GM18858 (cell line): Measurements from ENCODE around the gene INPP4B.

Source experiments
- ATAC-seq: cut with Tn5 transposase; IDR thresholded peaks from one replicate; pipeline ENCODE4 v1.9.1; 2021; ENCODE audit not compliant: unreplicated experiment

Gene INPP4B

DNA sequence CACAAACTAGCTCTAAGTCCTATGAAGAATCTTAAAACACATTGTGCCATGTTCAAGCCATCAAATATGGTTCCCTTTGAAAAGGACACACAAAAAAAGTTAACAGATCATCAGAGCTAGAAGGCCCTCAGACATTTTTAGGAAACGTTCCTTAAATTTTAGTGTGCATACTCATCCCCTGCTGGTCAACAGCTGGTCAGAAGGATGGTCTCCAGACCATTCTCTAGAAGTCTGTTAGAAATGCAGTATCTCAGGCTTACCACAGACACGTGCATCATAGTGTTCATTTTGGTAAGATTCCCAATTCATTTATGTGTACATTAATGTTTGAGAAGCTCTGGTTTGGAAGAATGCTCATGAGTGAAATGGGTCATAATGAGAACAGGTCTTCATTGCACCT is 523.1 kb downstream of the INPP4B start:
- ATAC-seq, result no peak

DNA sequence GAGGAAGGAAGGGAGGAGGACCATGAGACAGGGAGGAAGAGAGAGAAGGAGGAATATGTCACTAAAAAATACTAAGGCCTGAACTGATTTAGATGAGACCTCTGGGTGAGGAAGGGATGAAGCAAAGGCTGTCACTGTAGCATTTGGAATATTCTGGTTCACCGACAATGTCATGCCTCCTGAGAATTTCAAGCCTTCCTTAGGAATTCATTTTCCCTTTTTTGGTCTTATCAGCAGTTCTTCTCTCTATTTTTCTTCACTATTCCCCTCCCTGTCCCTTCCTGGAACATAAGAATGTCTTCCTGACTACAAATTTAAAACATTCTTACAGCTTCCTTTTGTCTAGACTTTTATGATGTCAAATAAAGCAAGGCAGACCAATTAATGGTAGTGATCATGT is 527.8 kb downstream of the INPP4B start:
- ATAC-seq, result no peak

DNA sequence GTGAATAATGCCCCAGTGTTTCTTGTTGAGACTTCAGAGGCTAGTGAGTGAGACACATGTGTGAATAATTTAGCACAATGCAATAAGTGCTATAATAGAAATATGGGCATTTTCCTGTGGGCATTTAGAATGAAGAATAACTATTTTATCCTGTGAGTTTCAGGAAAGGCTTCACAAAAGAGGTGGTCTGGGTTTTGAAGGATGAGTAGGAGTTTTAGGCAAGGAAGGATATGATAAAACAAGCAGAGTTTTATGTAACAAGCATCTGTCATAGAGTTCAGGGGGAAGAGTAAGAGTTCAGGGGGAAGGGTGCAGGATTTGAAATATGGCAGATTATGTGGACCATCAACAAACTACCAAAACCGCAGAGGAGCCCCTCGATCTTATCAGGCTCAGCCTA is 529.2 kb downstream of the INPP4B start:
- no peak for ATAC-seq

DNA sequence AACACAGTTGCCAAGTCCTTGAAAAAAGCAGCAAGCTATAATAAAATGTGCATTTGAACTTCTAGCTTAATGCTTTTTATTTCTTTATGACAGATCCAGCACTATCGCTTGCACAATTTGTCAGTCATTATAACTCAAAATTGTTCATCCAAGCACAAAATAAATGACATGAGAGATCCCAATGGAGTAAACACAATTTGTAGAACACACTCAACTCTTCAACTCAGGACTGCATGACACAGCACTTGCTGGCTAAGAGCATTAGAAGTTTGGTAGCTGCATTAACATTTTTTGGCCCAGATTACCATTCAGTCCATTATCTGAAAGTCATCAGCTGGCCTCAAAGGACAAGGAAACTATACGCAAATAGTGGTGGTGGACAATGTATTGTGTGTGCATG is 530.1 kb downstream of the INPP4B start:
- ATAC-seq, result no peak

DNA sequence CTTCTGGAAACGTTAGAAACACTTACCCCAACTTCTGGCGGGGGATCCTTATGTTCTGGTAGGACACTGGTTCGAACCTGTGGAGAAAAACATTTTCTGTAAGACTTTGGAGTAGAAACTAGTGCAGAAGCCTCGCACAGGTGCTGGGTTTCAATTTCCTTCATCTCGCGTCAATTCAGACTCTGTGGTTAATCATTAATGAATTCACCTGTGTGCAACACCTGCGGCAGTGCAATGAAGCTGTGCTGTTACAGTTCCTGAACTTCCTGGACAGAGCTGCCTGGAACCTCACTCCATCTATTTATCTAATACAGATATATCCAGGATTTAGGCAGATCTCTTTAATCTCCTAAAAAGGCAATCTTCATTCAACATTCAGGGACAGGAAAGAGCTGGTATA is 531.4 kb downstream of the INPP4B start:
- no peak for ATAC-seq

DNA sequence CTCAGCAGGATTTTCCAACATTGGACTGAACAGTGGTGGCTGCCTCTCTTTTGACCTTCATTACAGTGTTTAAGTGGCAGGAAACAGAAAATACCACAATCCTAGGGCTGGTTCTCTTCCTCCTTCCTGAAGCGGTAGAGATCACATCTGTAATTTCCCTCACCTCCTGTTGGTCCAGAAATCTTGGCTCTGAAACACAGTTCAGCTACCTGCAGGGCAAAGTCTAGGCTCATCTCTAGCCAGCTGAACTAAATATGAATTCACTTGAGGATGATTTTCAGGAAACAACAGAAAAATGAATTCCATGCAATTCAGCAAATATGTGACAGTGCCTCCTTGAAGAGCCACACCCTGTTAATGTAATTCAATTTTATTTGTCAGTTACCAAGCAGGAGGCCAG is 531.9 kb downstream of the INPP4B start:
- ATAC-seq, result no peak

DNA sequence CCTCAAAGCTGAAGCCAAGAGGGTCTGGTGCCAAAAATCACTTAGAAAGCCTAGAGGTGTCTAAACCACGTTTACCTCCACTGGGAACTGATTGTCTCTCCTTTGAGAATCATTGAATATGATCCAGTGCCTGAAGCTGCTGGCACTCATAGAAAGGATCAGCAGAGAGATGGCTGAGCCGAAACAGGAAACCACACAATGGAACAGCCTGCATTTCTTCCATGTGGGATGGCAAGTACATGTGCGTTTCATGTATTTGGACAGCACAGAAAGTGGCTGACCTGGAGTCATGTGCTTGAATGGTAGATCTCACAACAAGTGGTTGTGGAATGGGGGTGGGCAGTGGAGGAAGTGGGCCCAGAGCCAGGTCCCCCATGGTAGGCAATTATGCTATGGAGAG is 533.7 kb downstream of the INPP4B start:
- no peak for ATAC-seq

DNA sequence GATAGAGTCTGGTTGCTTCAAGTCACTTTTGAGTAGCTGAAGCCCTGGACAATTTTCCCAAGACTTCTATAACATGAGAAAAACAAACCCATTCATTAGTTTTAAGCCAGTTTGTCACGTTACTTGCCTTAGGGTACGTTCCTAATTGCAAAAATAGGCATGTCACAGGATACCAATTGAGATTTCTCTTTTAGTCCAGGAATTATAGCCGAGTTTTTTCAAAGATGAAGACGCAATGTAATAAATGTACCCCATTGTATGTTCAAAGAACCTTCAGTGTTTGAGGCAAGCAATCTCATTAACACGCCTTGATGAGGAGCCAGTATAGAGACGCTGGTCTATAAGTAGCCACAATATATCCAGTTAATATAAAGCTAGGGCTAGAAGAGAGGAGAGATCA is 534.2 kb downstream of the INPP4B start:
- ATAC-seq, result no peak

DNA sequence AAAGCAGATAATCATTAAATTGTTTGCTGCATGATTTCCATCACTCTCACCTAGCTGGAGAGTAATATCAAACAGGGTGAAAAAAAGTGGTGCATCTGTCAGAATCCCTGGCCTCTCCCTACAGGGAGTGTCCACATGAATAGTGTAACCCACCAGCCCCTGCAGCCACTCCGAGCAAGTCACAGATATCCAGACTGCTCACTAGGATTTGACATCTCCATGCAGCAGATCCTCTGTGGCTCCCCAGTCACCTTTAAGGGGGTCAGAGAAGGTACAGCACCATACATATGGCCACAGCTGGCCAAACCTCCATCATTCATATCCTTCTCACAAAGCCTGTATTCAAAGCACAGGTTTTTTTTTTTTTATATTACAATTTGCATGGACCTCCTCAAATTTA is 536.3 kb downstream of the INPP4B start:
- no peak for ATAC-seq

DNA sequence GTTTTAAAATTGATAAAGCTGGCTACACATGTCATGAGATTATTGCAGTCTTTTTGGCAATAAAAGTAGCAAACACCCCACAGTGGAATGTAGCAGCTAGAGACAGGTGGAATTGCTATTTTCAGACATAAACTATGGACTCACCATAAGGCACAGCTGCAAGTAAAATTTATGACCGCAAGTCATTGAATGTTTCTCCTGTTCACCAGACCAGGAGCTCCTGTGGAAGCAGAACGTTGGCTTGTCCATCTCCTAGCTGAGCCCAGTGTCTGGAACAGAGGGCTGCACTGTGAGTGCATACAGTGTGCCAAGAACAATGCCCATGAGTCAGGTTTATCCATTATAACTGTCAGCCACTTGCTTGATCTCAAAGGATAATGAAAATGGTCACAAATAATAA is 538.2 kb downstream of the INPP4B start:
- no peak for ATAC-seq

DNA sequence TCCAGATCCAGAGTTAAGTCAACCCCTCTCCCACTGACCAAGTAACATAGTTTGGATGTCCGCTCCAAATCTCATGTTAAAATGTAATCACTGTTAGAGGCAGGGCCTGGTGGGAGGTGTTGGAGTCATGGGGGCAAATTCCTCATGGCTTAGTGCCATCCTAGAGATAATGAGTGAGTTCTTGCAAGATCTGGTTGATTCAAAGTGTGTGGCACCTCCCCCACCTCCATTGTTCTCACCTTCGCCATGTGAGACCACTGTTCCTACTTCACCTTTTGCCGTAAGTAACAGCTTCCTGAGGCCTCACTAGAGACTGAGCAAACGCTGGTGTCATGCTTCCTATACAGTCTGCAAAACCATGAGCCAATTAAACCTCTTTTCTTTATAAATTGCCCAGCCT is 548.8 kb downstream of the INPP4B start:
- ATAC-seq, result no peak

DNA sequence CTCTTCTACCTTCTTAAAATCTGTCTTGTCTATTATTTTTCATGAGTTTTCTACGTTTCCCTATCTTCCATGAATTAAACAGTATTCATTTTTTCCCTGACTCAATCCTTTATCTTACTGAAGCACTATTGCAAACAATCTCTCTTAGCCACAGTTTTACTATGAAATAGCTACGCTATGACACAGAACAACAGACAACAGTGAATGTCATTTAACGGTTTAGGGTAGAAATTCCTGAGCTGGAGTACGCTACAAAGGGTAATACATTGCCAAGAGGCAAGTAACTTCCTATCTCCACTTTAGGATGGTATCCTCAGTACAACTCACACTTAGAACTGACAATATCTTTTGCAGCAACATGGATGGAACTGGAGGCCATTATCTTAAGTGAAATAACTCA is 552.6 kb downstream of the INPP4B start:
- no peak for ATAC-seq

DNA sequence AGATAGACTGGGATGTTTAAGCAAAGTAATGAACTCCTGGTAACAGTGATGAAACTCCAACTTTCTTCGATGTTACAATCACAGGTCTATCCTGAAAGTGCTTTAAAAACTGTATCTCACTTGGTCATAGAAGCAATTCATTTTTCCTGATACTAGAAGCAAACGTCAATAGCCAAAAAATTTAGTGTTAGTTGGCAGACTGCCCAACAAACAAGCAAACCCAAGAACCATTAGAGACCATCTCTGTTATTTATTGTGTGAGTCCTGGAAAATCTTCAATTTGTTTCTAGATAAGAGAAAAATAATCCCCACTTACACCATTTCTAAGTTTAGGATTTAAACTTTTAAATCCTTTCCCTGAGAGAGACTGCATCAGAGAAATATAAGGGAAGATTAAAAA is 553.9 kb downstream of the INPP4B start:
- no peak for ATAC-seq

DNA sequence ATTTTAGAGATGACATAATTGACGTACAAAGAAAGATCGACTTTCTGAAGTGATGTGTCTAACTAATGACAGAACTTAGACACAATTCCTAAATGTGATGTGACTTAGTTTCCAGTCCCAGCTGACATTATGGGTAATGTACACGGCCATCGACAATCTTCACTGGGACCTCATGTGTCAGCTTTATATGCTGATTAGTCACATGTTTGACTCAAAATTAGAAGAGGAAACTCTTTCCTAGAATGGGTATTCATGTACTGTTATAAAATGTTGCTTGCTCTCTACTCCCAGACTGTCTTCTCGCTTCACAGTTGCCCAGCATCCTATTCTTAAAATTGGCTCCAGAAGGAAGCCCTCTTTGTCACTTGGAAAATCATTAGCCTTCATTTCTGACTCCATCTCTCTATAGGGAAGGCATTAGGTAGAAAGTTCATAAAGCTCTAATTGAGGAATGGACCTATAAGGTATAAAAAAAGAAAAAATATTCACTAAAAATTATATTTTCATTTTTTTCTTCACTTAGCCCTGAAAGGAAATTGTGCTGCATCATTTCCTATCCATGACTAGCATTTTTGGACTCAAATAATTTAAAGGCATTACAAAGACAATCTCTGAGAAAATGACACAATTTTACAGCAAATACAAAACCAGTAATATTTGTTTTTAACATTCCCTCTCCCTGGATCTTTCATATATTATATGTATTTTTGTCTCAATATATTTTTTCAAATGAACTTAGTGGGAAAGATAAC is 554.6 kb downstream of the INPP4B start:
- ATAC-seq, result no peak

DNA sequence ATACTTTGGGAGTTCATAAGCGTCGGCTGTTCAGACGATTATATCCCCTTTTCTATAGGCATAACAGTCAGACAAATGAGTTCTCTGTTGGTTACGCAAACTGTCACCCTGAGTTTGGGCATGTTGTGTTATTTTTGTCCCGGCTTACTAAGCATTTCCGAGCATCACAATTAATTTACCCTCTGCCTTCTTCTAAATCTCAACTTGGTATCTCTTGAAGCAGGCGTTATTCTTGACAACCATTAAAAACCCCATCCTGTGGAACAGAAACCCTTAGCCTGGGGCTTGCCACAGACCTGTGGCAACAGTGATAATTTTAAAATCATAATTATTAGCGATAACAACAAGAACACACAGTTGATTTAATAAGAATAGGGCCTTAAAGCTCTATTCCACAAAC is 558.7 kb downstream of the INPP4B start:
- no peak for ATAC-seq

DNA sequence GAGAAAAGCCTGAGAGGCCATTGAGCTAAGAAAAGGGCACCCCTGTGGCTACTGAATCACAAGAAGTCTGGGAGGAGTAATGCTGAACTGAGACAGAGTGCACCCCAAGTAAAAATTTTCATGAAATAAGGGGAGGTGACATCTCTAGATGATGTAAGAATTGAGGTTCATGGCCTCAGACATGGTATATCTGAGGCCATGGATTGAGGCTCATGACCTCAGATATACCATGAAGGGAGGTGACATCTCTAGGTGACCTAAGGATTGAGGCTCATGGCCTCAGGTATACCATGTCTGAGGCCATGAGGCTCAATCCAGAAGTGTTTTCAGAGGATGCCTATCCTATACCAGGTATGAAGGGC is 560.9 kb downstream of the INPP4B start:
- no peak for ATAC-seq

DNA sequence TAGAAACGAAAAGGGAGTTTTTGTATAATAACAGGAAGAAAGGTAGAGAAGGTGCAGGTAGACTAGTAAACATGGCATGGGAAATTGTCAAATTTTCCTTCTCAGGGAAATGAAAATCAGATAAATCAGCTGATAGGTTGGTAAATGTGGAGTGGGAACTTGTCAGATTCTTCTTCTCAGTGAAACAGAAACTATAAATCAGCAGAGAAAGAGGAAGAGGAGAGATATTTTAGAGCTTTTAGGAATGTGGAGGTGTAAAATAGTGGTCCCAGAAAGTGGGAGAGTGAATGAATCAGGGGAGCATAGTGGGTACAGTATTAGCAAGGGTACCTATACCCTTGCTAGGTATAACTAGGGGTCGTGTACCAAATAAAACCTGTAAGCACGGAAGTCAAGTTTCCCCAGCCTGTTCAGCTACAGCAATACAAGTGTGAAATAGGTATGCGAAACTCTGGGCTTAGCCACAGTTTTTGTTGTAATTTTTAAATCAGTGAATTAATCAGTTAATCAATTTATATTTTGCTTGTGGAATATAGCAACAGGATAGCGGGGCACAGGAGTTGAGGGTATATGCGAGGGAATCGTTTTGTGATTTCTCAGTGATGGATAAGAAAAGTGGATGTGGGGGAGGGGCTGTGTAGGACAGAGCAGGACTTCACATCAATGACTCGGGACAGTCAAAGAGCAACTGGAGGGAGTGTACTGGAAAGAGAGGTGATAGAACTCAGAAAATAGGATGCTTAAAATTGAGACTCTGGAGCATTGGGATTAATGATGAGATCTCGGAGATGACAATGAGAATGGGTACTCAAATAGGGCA is 561.5 kb downstream of the INPP4B start:
- ATAC-seq, result no peak

DNA sequence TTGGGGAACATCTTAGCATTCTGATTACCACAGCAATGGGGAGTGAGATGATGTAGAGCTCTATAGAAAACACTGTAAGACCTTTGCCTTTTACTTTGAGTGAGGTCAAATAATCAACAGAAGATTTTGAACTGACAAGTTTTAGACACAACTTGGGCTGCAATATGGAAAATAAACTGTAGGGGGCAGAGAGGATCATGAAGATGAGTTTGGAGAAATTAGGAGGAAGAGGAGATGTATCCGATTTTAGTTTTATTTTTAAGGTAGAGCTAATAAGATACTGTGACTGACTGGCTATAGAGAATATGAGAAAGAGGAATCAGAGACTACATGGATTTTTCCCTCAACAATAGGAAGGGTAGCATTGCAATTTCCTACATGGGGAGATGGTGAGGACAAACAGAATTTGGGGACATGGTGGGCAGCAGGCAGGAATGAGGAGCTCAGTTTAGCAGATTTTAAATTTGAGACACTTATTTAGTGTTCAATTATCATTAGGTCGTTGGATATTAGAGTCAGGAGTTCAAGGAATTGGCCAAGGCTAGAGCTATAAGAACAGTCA is 563.1 kb downstream of the INPP4B start:
- no peak for ATAC-seq

DNA sequence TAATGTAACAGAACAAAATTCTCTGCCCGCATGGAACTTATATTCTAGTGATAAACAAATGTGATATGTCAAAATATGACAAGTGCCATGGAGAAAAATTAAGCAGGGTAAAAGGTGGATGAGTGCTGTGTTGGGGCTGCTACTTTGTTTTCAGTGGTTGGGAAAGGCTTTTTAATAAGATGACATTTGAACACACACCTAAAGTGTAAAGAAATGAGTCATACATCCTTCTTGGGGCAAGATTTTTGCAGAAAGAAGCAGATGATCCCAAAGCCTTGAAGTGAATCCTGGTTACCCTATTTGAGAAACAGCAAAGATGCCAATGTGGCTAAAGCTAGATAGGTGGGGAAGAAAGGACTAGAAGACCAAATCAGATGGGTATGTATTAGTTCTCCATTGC is 564.1 kb downstream of the INPP4B start:
- ATAC-seq, result no peak

DNA sequence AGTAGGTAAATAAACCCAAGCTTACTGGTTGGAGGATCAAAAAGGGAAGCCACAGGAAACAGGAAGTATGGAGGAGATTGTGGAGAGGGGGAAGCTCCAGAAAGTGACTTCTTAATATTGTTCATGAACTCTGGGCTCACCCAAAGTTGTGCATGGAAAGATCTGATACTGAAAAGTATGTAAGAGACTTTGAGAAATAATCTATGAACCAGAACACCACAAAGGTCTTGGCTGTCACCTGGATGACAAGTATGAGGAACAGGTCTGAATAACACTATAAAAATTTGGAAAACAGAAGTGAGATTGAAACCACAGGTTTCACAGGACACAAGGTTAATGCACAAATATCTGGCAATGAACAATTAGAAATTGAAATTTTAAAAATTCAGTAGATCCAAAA is 567.4 kb downstream of the INPP4B start:
- ATAC-seq, result no peak

DNA sequence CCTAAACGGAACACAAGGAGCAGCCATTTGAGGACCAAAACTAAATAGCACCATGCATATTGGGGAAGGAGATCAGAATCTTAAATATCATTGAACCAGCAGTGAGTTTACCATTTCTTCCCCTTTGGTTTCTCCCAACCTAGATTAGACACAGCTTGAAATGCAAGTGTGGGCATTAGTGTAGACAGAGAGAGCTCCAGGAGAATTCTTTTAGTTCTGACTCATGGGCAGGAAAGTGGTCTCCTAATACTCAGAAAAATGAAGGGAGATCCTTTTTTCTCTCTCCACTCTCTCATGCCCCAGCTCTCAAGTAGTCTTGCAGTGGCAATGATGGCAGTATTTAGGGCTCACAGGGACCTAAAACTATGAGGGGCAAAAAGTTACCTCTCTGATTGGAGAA is 567.9 kb downstream of the INPP4B start:
- ATAC-seq, result no peak

DNA sequence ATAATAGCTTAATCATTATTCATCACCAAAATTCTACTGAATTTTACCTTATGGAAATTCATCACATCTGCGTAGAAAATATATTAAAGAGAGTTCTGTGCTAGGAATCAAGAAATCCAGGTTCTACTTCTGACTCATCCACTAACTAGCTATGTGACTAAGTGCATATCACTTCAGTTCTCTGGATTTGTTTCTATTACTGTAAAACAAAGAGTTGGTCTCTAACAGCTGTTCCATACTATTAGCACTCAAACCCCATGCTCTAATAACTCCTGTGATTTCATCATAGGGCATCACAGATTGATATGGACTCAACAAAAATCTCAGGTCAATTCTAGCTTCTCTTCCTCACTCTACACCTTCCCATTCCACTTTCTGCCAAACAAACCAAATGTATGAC is 572.0 kb downstream of the INPP4B start:
- no peak for ATAC-seq
